Neutrophil (primary cell): ENCODE results near the gene LCE3C.

ENCODE experiments used
- H3K27ac ChIP-seq: fragments of 200-600 bp; sonication (generic); 2 replicates; pipeline ENCODE4 v1.5.1; 2016; ENCODE audit warnings: mild to moderate bottlenecking, moderate library complexity
- H3K27me3 ChIP-seq: fragments of 200-600 bp; sonication (generic); 2 replicates; pipeline ENCODE4 v1.6.0; 2016; ENCODE audit warnings: mild to moderate bottlenecking
- H3K36me3 ChIP-seq: fragments of 200-600 bp; sonication (generic); 2 replicates; pipeline ENCODE4 v1.5.1; 2017
- H3K4me1 ChIP-seq, 2 experiments: fragments of 200-600 bp in 1 of 2; sonication (generic) in 1 of 2; 1 replicate in 1 of 2; 2 replicates in 1 of 2; pipeline versions ENCODE4 v1.5.1 to v1.6.1; 2013 to 2016; ENCODE audit warnings: low read depth in 1 of 2, low read length in 1 of 2, mild to moderate bottlenecking in 1 of 2, moderate library complexity in 1 of 2; ENCODE audit not compliant: control insufficient read depth in 1 of 2, insufficient read depth in 1 of 2
- H3K4me3 ChIP-seq, 2 experiments: fragments of 200-600 bp in 1 of 2; sonication (generic) in 1 of 2; 1 replicate in 1 of 2; 2 replicates in 1 of 2; pipeline ENCODE4 v1.5.1; 2013 to 2016; ENCODE audit warnings: low read depth in 1 of 2, low read length in 1 of 2, mild to moderate bottlenecking in 1 of 2, moderate library complexity in 1 of 2
- H3K9me3 ChIP-seq: fragments of 200-600 bp; sonication (generic); 2 replicates; pipeline ENCODE4 v1.5.1; 2016
- CTCF ChIP-seq: fragments of 200-600 bp; sonication (generic); IDR thresholded peaks from 2 replicates; pipeline ENCODE4 v1.5.1; 2016; ENCODE audit warnings: antibody characterized with exemption

Gene LCE3C

GRCh38 chr1:152622803-152623202 is 22.8 kb downstream of the LCE3C start, which contains the start of gene LCE3A:
LCE3A (minus strand) TSS chr1:152623103; CDS start chr1:152623103, 0 bp downstream.
- Histone ChIP-seq H3K36me3 (no peaks in the 10 kb centered on the region), H3K4me3 (no peak within 1 kb of the TSS), H3K27me3 (peaks cover 25% of the 10 kb centered on the region), H3K9me3 (peaks cover 3% of the 10 kb centered on the region), H3K4me1 (no peaks in the 10 kb centered on the region), H3K27ac (no peak within 1 kb of the TSS)
- TF ChIP-seq CTCF, result no peak

- H3K4me1 ChIP-seq, result no peaks in the 10 kb centered on the region
- H3K27ac ChIP-seq, result no peak overlapping the region
- peaks cover 3% of the 10 kb centered on the region for H3K9me3 ChIP-seq
- no peak overlapping the region for H3K4me3 ChIP-seq
- H3K27me3 ChIP-seq, result peaks cover 25% of the 10 kb centered on the region
- TF ChIP-seq CTCF, result no peak
- H3K36me3 ChIP-seq, result no peaks in the 10 kb centered on the region
Measured at GRCh38 chr1:152623203-152623844, 23.3 kb downstream of the LCE3C start.

- Histone ChIP-seq H3K9me3 (no peaks in the 10 kb centered on the region), H3K27ac (no peak overlapping the region), H3K36me3 (no peaks in the 10 kb centered on the region), H3K27me3 (peaks cover 25% of the 10 kb centered on the region), H3K4me3 (no peak overlapping the region), H3K4me1 (no peaks in the 10 kb centered on the region)
- TF ChIP-seq CTCF, result no peak
Measured at GRCh38 chr1:152626744-152627143, 26.7 kb downstream of the LCE3C start.

- H3K27me3 ChIP-seq, result no peaks in the 10 kb centered on the region
- no peak overlapping the region for H3K4me3 ChIP-seq
- TF ChIP-seq CTCF, result no peak
- H3K36me3 ChIP-seq, result no peaks in the 10 kb centered on the region
- no peaks in the 10 kb centered on the region for H3K4me1 ChIP-seq
- H3K27ac ChIP-seq, result no peak overlapping the region
- H3K9me3 ChIP-seq, result no peaks in the 10 kb centered on the region
Measured at GRCh38 chr1:152630596-152630995, 30.6 kb downstream of the LCE3C start.

- no peaks in the 10 kb centered on the region for H3K9me3 ChIP-seq
- peaks cover 5% of the 10 kb centered on the region for H3K27me3 ChIP-seq
- no peak overlapping the region for H3K27ac ChIP-seq
- no peak overlapping the region for H3K4me3 ChIP-seq
- no peak for TF ChIP-seq CTCF
- H3K4me1 ChIP-seq, result no peaks in the 10 kb centered on the region
- no peaks in the 10 kb centered on the region for H3K36me3 ChIP-seq
Measured at GRCh38 chr1:152640351-152640750, 40.3 kb downstream of the LCE3C start.
